ENCODE results near the gene MALRD1.

DNA sequence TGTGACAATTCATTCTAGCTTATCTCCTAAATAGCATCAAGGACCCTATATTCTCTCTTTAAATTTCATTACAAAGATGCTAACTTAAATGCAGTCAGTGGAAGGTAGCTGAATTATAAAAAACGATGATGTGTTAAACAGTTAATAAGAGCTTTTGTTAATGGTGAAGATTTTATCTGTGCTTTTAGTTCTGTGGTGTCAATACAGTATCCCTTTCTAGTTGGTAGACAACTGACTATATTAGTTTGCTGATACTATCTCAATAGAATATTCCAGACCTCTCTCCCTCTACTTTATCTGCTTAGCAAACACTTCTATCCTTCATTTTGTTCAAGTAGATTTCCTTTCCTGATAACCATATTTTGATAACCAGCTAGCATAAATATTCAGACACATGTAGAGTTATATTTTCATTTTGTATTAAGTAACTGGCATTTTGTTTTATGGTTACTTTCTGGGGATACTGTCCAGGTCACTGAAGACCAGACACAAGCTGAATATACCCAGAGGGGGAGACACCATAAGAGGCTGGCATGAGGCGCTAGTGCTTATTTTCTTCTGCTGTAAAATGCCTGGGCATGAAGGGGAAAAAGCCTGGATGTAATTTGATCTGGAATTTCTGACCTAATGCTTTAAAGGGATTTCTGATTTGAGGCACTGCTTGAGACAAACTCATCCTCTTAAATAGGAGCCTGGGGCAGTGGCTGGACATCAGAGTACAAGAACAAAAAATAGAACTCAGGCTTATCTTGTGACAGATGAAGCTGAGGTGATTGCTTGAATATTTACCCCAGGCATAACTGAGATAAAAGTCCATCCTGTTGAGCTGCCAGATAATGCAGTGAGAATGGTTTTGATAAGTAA lies 197.5 kb downstream of the MALRD1 start:
- no peak for TF ChIP-seq POLR2AphosphoS5 (IDR thresholded peaks at IDR 0.05)
- TF ChIP-seq, protein P1, sequence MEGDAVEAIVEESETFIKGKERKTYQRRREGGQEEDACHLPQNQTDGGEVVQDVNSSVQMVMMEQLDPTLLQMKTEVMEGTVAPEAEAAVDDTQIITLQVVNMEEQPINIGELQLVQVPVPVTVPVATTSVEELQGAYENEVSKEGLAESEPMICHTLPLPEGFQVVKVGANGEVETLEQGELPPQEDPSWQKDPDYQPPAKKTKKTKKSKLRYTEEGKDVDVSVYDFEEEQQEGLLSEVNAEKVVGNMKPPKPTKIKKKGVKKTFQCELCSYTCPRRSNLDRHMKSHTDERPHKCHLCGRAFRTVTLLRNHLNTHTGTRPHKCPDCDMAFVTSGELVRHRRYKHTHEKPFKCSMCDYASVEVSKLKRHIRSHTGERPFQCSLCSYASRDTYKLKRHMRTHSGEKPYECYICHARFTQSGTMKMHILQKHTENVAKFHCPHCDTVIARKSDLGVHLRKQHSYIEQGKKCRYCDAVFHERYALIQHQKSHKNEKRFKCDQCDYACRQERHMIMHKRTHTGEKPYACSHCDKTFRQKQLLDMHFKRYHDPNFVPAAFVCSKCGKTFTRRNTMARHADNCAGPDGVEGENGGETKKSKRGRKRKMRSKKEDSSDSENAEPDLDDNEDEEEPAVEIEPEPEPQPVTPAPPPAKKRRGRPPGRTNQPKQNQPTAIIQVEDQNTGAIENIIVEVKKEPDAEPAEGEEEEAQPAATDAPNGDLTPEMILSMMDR (IDR thresholded peaks at IDR 0.05): no peak
